ENCODE data around the gene RAD51B. TPM values are rescaled to one million over a fixed set of nuclear protein-coding genes. Genes with fewer than 3 reads are reported as not detected.

Gene RAD51B
- total RNA-seq, 1 donor from 2014 or later, result 25.1 TPM

DNA sequence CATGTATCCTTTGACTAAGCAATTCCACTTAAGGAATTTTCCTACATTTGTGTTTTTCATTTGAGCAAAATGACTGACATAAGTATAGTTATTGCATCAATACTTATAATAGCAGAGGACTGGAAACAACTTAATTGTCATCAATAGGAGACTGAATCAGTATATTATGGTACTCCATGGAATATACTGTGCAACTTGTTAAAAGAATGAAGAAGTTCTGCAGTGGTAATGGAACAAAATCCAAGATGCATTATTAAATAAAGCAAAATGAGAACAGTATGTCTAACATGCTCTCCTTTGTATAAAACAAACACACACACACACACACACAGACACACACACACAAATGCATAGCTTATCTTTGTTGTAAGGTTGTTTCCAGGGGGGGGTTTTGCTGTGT lies 303.1 kb downstream of the RAD51B start:
- Mint-ChIP-seq H3K9me3 (peaks cover 10% of the 10 kb centered on the region), H3K27ac (no peak overlapping the region), H3K4me3 (ENCODE audit: low read depth) (no peak overlapping the region), H3K4me1 (ENCODE audit: low read depth) (no peaks in the 10 kb centered on the region), H3K36me3 (ENCODE audit: low read depth) (no peaks in the 10 kb centered on the region), H3K27me3 (ENCODE audit: low read depth) (no peaks in the 10 kb centered on the region)
- no peak for DNase-seq (ENCODE audit: low spot score)
- intact Hi-C loops (cut with micrococcal nuclease), result no loop called here

DNA sequence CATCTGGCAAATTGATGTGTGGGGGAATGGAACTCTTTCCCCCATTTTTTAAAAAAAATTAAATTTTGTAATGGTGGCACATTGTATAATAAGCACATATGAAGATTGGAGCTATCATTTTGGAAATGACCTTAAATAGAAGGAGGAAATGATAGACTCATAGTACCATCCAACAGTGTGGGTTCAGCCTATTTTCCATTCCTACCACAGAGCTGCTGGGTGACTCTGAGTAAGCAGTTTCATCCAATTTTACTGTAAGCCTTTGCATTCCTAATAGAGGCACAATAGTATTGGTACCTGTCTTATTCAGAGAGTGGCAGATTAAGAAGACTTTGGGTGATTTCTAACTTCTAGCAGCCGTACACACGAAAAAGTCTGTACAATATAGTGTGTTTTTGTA lies 304.5 kb downstream of the RAD51B start:
- no peaks in the 10 kb centered on the region for H3K36me3 Mint-ChIP-seq (ENCODE audit: low read depth)
- H3K27ac Mint-ChIP-seq, result no peak overlapping the region
- H3K4me1 Mint-ChIP-seq (ENCODE audit: low read depth), result no peaks in the 10 kb centered on the region
- H3K27me3 Mint-ChIP-seq (ENCODE audit: low read depth), result no peaks in the 10 kb centered on the region
- H3K4me3 Mint-ChIP-seq (ENCODE audit: low read depth), result no peak overlapping the region
- DNase-seq (ENCODE audit: low spot score), result no peak
- H3K9me3 Mint-ChIP-seq, result peaks cover 10% of the 10 kb centered on the region
- intact Hi-C loops (cut with micrococcal nuclease), result no loop called here

DNA sequence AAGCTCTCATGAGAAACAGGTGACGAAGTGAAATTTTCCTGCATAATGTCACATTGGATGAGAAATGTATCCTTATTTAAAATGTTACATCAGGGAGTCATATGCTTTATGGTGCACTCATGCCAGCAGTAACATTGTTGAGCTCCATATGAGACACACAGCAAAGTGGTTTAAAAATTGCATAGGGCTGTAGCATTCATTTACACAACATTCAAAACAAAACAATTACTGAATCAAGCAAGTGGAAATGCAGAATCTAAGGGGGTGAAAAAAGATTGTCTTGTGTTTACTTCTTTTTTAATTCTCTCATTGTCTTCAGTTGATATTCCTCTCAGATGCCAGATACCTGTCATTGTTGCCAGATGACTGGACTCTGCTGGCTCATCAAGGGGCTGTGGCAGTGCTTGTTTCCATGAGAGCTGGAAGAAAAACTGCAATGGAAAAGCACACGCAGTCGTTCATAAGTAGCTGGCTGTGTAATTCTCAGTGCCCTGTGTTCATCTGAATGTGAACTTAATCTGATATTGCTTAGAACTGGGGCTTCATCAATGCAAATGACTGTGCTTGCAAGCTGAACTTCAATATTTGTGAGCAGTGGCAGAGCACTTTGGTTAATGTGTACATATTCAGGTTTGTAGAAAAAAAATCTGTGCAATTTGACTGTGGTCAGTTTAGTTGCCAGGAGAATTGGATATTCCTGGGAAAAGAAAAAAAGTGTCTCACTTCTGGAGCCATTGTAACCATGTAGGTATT lies 305.6 kb downstream of the RAD51B start:
- no peak overlapping the region for H3K27ac Mint-ChIP-seq
- no peak overlapping the region for H3K4me3 Mint-ChIP-seq (ENCODE audit: low read depth)
- peaks cover 10% of the 10 kb centered on the region for H3K9me3 Mint-ChIP-seq
- H3K36me3 Mint-ChIP-seq (ENCODE audit: low read depth), result no peaks in the 10 kb centered on the region
- intact Hi-C loops (cut with micrococcal nuclease), result no loop called here
- H3K4me1 Mint-ChIP-seq (ENCODE audit: low read depth), result no peaks in the 10 kb centered on the region
- H3K27me3 Mint-ChIP-seq (ENCODE audit: low read depth), result no peaks in the 10 kb centered on the region
- no peak for DNase-seq (ENCODE audit: low spot score)

DNA sequence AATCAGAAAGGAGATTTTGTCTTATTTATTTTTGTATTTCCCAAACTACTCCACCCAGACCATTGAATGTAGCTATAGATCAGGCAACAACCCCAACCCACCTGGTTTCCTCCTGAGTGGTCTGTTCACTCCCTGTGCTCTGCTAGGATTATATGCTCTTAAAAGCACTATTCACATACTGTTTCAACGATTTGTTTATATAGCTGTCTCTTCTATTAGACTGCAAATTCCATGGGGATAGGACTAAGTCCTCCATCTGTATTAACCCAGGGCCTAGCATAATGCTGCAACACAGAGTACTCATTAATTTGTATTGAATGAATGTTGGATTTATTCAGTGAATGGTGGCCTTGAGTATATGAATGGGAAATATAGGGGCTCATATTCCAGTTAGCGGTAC lies 307.6 kb downstream of the RAD51B start:
- no peaks in the 10 kb centered on the region for H3K36me3 Mint-ChIP-seq (ENCODE audit: low read depth)
- DNase-seq (ENCODE audit: low spot score), result no peak
- intact Hi-C loops (cut with micrococcal nuclease), result no loop called here
- H3K27ac Mint-ChIP-seq, result no peak overlapping the region
- no peak overlapping the region for H3K4me3 Mint-ChIP-seq (ENCODE audit: low read depth)
- H3K4me1 Mint-ChIP-seq (ENCODE audit: low read depth), result no peaks in the 10 kb centered on the region
- H3K9me3 Mint-ChIP-seq, result no peaks in the 10 kb centered on the region
- no peaks in the 10 kb centered on the region for H3K27me3 Mint-ChIP-seq (ENCODE audit: low read depth)

DNA sequence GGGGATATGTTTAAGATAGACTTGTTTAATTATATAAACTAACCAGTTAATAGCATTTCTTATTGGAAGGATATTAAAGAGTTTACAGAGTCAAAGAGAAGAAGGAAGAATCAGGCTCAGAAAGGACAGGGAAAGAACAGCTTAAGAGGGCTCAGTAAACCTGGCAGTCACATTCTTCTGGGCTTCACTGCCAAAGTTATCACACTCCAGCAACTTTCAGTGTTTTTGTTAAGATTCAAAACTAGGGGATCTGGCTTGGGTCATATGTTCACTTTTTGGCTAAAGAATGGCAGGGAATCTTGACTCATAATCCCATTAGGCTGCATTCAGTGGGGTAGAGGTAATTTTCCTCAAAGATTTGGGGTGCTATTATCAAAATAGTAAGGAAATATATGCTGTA lies 312.3 kb downstream of the RAD51B start:
- H3K9me3 Mint-ChIP-seq, result no peaks in the 10 kb centered on the region

DNA sequence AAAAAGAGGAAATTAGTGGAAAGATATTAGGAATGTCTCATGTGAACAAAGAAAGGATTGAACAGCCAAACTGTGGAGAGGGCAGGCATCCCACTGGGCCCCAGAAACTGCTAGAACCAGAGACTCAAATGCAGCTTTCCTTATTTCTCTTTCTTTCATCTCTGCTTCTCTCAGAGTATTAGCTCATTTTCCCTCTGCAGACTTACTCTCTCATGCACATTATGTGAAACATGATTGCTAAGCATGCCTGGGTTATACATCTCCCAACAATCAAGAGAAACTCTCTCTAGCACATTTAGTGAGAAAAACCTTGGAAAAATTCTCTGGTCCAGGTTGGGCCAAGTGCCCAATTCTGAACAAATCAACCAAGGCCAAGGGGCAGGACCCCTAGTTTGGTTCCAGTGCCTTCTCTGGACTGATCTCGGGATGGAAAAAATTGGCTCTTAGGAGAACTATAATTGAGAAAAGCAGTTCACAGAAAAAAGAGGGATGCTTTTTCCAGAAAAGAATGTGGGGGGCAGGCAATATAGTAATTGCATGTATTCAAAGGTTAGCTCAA lies 313.1 kb downstream of the RAD51B start:
- H3K27ac Mint-ChIP-seq, result no peak overlapping the region
- H3K9me3 Mint-ChIP-seq, result no peaks in the 10 kb centered on the region
- no peak overlapping the region for H3K4me3 Mint-ChIP-seq (ENCODE audit: low read depth)
- no peaks in the 10 kb centered on the region for H3K36me3 Mint-ChIP-seq (ENCODE audit: low read depth)
- intact Hi-C loops (cut with micrococcal nuclease), result no loop called here
- DNase-seq (ENCODE audit: low spot score), result no peak
- no peaks in the 10 kb centered on the region for H3K27me3 Mint-ChIP-seq (ENCODE audit: low read depth)
- peaks cover 2% of the 10 kb centered on the region for H3K4me1 Mint-ChIP-seq (ENCODE audit: low read depth)

More for the DNA sequence above, 312.3 kb downstream of the RAD51B start:
- peaks cover 2% of the 10 kb centered on the region for H3K4me1 Mint-ChIP-seq (ENCODE audit: low read depth)
- no peak overlapping the region for H3K27ac Mint-ChIP-seq
- intact Hi-C loops (cut with micrococcal nuclease), result no loop called here
- H3K4me3 Mint-ChIP-seq (ENCODE audit: low read depth), result no peak overlapping the region
- H3K36me3 Mint-ChIP-seq (ENCODE audit: low read depth), result no peaks in the 10 kb centered on the region
- no peak for DNase-seq (ENCODE audit: low spot score)
- no peaks in the 10 kb centered on the region for H3K27me3 Mint-ChIP-seq (ENCODE audit: low read depth)

DNA sequence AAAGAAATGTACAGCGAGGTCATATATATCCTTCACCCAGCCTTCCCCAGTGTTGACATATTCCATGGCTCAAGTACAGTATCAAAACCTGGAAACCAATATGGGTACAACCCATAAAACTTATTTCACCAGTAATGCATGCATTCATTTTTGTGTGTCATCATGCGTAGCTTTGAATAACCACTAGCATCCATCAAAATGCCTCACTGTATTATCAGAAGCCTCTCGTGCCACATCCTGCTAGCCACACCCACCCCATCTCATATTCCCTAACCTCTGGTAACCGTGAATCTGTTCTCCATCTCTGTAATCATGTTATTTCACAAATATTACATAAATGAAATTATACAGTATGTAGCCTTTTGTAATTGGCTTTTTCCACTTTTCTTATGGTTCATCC lies 314.3 kb downstream of the RAD51B start:
- Mint-ChIP-seq H3K36me3 (ENCODE audit: low read depth) (no peaks in the 10 kb centered on the region), H3K9me3 (no peaks in the 10 kb centered on the region), H3K27me3 (ENCODE audit: low read depth) (no peaks in the 10 kb centered on the region), H3K27ac (no peak overlapping the region), H3K4me1 (ENCODE audit: low read depth) (peaks cover 4% of the 10 kb centered on the region), H3K4me3 (ENCODE audit: low read depth) (no peak overlapping the region)
- no peak for DNase-seq (ENCODE audit: low spot score)
- intact Hi-C loops (cut with micrococcal nuclease), result no loop called here

DNA sequence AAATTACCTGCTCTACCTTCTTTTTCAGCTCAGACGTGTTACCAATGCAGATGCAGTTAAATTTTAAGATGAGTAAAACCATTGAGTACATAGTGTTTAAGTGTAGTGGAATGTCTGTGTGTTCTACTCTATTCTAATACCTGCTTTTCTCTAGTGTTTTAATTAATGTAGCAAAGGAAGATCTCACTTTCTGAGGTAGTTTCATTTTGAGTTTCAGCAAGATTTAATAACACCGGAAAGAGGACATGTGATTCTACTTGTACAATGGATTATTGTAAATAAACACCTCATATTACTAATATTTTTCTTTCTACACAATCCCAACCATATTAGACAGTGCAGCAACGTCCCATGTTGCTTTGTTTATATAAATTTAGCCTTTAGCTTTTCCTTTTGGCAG lies 315.4 kb downstream of the RAD51B start:
- Mint-ChIP-seq H3K27ac (no peak overlapping the region), H3K4me3 (ENCODE audit: low read depth) (no peak overlapping the region), H3K27me3 (ENCODE audit: low read depth) (no peaks in the 10 kb centered on the region), H3K36me3 (ENCODE audit: low read depth) (no peaks in the 10 kb centered on the region), H3K9me3 (no peaks in the 10 kb centered on the region), H3K4me1 (ENCODE audit: low read depth) (peaks cover 4% of the 10 kb centered on the region)
- no peak for DNase-seq (ENCODE audit: low spot score)
- intact Hi-C loops (cut with micrococcal nuclease), result no loop called here

DNA sequence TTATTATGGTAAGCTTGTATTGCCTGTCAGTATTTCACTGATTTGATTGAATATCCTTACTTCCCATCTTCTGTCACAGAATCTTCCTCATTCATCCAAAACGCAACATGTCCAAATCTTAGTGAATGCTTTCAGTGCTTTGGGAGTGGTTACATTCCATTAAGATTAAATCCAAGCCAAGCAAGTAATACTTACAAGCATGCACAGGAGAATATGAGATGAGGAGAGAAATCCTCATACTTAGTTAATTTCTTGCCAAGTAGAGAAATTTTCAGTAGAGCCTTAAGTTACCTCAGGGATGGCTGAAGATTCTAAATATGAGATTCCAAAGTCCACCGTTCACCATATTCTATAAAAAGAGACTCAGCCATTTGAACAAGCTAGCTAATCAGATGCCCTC lies 316.0 kb downstream of the RAD51B start:
- H3K36me3 Mint-ChIP-seq (ENCODE audit: low read depth), result no peaks in the 10 kb centered on the region
- no peaks in the 10 kb centered on the region for H3K9me3 Mint-ChIP-seq
- no peak for DNase-seq (ENCODE audit: low spot score)
- H3K4me3 Mint-ChIP-seq (ENCODE audit: low read depth), result no peak overlapping the region
- intact Hi-C loops (cut with micrococcal nuclease), result no loop called here
- peaks cover 4% of the 10 kb centered on the region for H3K4me1 Mint-ChIP-seq (ENCODE audit: low read depth)
- H3K27ac Mint-ChIP-seq, result no peak overlapping the region
- no peaks in the 10 kb centered on the region for H3K27me3 Mint-ChIP-seq (ENCODE audit: low read depth)

DNA sequence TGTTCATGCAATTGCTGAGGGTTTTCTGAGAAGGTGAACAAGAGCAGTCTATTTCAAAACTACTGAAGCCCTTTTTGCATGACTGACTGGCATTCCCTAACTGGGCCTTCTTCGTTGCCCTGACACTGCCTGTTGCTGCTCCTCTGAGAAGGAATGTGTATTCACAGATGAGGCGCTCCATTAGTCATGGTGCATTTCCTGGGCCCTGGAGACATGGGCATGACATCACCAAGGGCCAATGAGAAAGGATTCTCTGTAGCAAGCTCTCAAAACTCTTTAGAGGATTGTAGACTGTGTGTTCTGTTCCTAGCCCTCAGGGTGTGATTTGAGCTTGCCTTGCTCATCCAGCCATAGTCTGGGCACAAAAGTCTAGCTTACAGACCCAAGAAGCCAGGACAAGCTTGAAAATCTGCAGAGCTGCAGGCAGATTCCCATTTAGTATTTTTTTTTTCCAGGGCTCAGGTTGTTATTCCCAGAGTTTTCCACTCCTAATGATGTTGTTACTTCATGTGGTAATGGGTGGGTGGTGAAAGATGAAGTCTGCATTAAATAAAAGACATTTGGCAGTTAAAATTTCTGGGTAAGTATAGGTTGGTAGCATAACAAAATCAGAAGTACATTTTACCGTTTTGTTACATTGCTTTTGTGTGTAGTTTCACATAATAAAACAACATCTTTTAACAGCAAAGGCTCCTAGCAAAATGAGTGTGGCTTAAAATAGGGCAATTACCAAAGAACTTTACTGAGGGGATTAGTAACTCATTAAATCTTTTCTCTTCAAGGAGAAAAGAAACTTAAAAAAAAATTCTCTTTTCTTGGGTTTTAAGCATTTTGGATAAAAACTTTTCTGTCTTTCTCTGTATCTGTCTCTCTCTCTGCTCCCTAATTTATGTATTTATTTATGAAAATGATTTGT lies 318.4 kb downstream of the RAD51B start:
- Mint-ChIP-seq H3K4me1 (ENCODE audit: low read depth) (peaks cover 4% of the 10 kb centered on the region), H3K27me3 (ENCODE audit: low read depth) (no peaks in the 10 kb centered on the region), H3K4me3 (ENCODE audit: low read depth) (no peak overlapping the region), H3K27ac (no peak overlapping the region), H3K9me3 (no peaks in the 10 kb centered on the region), H3K36me3 (ENCODE audit: low read depth) (no peaks in the 10 kb centered on the region)
- DNase-seq (ENCODE audit: low spot score), result no peak
- intact Hi-C loops (cut with micrococcal nuclease), result no loop called here

DNA sequence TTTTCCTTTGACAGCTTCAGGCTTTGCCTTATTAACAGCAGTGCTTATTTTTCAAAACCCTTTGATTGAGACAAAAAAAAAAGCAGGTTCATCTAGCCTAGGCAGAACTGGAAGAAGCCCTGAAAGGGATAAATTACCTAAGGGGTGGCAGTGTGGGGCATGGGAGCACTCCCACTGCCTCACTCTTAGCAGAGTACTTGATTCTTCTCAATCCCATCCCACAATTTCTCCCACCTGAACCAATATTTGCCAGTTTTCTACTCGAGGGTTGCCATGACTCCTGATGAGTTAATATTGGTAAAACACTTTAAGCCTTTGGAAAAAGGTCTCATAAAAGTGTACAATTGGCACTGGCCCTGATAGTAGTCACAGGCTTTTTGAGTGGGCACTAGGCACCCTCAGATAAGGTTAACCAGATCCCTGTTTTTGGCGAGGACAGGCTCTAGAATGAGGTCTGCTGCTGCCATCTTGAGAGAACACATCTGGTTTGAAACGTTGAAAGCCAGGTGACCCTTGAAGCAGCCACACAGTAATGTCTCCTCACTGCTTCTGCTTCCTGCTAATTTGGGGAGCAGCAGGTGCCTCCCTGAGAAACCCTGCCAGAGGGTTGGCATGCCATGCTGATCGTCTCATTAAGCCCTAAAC lies 320.0 kb downstream of the RAD51B start:
- no peaks in the 10 kb centered on the region for H3K36me3 Mint-ChIP-seq (ENCODE audit: low read depth)
- H3K4me3 Mint-ChIP-seq (ENCODE audit: low read depth), result no peak overlapping the region
- no peak overlapping the region for H3K27ac Mint-ChIP-seq
- peaks cover 7% of the 10 kb centered on the region for H3K4me1 Mint-ChIP-seq (ENCODE audit: low read depth)
- no peaks in the 10 kb centered on the region for H3K27me3 Mint-ChIP-seq (ENCODE audit: low read depth)
- H3K9me3 Mint-ChIP-seq, result no peaks in the 10 kb centered on the region
- intact Hi-C loops (cut with micrococcal nuclease), result no loop called here
- DNase-seq (ENCODE audit: low spot score), result no peak

DNA sequence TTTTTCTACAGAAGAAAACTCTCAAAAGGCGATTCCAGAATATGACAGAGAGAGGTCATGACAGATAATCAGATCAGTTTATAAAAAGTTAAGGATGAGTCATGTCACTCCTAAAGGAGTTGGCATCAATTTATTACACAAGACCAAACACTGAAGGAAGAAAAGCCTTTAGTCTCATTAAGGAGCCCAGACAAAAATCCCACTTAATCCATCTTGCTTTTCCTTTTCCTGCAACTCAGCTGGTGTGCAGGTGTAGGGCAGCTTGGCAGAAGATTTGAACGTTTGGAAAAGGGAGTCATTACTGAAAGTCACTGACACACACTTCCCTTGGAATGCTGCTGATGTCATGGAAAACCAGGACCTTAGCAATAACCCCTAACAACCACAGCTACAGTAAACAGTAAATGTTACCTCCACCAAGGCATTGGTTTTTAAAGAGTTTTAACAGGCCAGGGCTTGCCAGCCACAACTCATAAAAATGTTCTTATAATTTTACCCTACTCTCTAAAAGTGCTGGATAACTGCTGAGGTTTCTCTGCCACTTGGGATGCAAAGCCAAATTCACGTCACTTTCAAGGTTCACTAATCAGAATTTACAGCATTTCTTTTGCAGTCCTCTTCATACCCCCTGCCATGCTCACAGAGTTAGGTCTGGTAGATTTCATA lies 320.6 kb downstream of the RAD51B start:
- intact Hi-C loops (cut with micrococcal nuclease), result no loop called here
- H3K27me3 Mint-ChIP-seq (ENCODE audit: low read depth), result no peaks in the 10 kb centered on the region
- no peaks in the 10 kb centered on the region for H3K9me3 Mint-ChIP-seq
- peaks cover 7% of the 10 kb centered on the region for H3K4me1 Mint-ChIP-seq (ENCODE audit: low read depth)
- H3K27ac Mint-ChIP-seq, result no peak overlapping the region
- H3K4me3 Mint-ChIP-seq (ENCODE audit: low read depth), result no peak overlapping the region
- no peaks in the 10 kb centered on the region for H3K36me3 Mint-ChIP-seq (ENCODE audit: low read depth)
- DNase-seq (ENCODE audit: low spot score), result no peak

Data from activated T-helper 2 cell treated with anti-CD3 and anti-CD28 coated beads, Interferon-gamma antibody, Interleukin-2, Interleukin-4, amounts not matched to agents 10 μg/mL and 5 μg/mL and 100 μg/mL, durations not matched to agents 14 hours and 24 hours and 36 hours (primary cell).